Lower leg skin (tissue), 4 donors: ENCODE results near the gene KMT2D. TPM values are rescaled to one million over a fixed set of nuclear protein-coding genes. Genes with fewer than 3 reads are reported as not detected.
A peak's percentile ranks its signal among the peaks of the same experiment; 100 is the strongest.

Experiments
- DNase-seq, 2 donors: peaks; one replicate each; pipeline ENCODE4 v3.0.0-alpha.2; 2019; ENCODE audit warnings: low spot score in 2 of 2
- H3K4me3 ChIP-seq: fragments of 200-600 bp; sonication (generic); 2 replicates; pipeline ENCODE4 v1.5.1; 2017; ENCODE audit warnings: mild to moderate bottlenecking, low read depth; ENCODE audit not compliant: poor library complexity, severe bottlenecking
- POLR2A ChIP-seq, 2 donors: fragments of 450-650 bp; IDR thresholded peaks; one replicate each; pipeline ENCODE4 v1.6.1; 2016 to 2017; ENCODE audit warnings: antibody characterized with exemption in 2 of 2, mild to moderate bottlenecking in 1 of 2, moderate library complexity in 1 of 2
- WGBS, 2 donors: methylation state at CpG; one replicate each; pipeline ENCODE4 v1.1.5; 2018; 5-methylcytosine and 5-hydroxymethylcytosine counted together
- intact Hi-C: fragments of 100-400 bp; cut with DNase I; formaldehyde crosslinking; loops from one replicate; pipeline ENCODE4 v1.15.0; 2023; ENCODE audit warnings: low total_unique reads
- total RNA-seq, 4 donors: library from RNA; depleted of rRNA; stranded (reverse); fragments of >200 nt; gene quantifications; one replicate each; pipeline ENCODE4 v1.1.0, GENCODE V29; 2016
- TF ChIP-seq, protein P1 (sequence below), 3 donors: fragments of 450-650 bp; IDR thresholded peaks; one replicate each; pipeline ENCODE4 v1.5.1; 2016; ENCODE audit warnings: antibody characterized with exemption in 3 of 3, mild to moderate bottlenecking in 3 of 3, moderate library complexity in 2 of 3

KMT2D gene
- total RNA-seq, 4 donors from 2014 or later, result 43.2 to 169 (median 79.6) TPM

DNA sequence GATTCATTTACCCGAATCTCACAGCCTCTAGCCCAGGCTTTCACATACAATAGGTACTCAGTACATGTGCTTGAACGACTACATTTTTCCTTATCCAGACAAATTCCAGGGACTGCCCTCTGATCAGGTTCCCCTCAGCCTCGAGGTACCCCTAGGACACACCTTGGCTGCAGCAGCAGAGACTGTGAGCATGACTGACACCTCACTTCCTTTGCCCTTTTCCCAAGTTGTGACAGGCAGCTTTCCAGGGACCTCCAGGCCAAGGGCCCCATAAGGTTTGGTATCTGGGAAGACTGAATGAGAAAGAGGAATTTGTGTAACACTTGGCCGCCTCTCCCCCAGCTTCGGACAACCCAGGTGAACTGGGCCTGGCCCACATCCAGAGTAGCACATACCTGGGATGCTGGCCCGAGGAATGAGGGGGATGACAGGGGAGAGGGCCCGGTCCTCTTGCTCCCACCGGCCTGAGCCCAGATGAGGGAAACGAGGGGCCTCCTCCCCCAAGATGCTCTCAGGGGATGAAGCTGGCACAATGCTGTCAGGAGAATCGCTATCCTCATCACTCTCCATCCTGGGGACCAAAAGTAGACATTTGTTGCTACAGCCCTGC is 31.8 kb downstream of the KMT2D start:
- intact Hi-C loops, result no loop called here
- DNase-seq, result no peak
- WGBS, 2 donors, result 88 to 91% methylated on average over 10 of the region's 10 CpGs
- TF ChIP-seq, protein P1, sequence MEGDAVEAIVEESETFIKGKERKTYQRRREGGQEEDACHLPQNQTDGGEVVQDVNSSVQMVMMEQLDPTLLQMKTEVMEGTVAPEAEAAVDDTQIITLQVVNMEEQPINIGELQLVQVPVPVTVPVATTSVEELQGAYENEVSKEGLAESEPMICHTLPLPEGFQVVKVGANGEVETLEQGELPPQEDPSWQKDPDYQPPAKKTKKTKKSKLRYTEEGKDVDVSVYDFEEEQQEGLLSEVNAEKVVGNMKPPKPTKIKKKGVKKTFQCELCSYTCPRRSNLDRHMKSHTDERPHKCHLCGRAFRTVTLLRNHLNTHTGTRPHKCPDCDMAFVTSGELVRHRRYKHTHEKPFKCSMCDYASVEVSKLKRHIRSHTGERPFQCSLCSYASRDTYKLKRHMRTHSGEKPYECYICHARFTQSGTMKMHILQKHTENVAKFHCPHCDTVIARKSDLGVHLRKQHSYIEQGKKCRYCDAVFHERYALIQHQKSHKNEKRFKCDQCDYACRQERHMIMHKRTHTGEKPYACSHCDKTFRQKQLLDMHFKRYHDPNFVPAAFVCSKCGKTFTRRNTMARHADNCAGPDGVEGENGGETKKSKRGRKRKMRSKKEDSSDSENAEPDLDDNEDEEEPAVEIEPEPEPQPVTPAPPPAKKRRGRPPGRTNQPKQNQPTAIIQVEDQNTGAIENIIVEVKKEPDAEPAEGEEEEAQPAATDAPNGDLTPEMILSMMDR (IDR thresholded peaks at IDR 0.05), result no peak
- TF ChIP-seq POLR2A (IDR thresholded peaks at IDR 0.05), result no peak
- no peak overlapping the region for H3K4me3 ChIP-seq

DNA sequence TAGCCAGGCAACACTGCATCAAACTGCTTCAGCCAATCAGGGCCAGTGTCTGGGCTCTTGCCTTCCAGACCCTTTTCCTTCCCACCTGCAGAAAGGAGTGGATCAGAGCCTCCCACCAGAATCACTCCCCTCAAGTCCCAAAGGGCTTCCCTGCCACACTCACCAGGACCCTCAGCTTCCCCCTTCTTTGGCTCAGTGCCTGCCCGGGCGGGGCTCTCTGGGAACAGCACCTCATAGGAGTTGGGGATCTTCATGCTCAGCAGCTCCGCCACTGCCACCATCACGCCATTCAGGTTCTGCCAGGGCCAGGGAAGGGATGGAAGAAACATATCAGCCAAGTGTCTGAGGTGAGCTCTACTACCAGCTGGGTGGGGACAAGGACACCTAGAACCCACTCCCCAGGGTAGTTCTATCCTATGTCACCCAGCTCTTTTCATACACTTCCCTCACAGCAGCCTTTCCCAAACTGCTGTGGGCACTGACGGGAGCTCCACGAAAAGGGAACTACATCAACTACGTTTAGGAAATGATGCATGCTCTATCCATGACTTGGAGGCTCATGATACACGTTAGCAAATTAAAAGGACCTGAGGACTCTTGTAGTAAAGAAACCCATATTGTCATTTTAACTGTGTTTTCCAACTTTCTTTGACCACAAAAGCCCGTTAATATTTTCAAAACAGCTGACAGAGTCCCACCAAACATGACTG is 32.6 kb downstream of the KMT2D start:
- DNase-seq, result peak in 1 of 2 donors; percentile 82
- WGBS, 2 donors, result 79 to 95% methylated on average over 9 of the region's 9 CpGs
- intact Hi-C loops, result no loop called here
- TF ChIP-seq POLR2A (IDR thresholded peaks at IDR 0.05), result no peak
- TF ChIP-seq, protein P1 (IDR thresholded peaks at IDR 0.05), result no peak
- no peak overlapping the region for H3K4me3 ChIP-seq

DNA sequence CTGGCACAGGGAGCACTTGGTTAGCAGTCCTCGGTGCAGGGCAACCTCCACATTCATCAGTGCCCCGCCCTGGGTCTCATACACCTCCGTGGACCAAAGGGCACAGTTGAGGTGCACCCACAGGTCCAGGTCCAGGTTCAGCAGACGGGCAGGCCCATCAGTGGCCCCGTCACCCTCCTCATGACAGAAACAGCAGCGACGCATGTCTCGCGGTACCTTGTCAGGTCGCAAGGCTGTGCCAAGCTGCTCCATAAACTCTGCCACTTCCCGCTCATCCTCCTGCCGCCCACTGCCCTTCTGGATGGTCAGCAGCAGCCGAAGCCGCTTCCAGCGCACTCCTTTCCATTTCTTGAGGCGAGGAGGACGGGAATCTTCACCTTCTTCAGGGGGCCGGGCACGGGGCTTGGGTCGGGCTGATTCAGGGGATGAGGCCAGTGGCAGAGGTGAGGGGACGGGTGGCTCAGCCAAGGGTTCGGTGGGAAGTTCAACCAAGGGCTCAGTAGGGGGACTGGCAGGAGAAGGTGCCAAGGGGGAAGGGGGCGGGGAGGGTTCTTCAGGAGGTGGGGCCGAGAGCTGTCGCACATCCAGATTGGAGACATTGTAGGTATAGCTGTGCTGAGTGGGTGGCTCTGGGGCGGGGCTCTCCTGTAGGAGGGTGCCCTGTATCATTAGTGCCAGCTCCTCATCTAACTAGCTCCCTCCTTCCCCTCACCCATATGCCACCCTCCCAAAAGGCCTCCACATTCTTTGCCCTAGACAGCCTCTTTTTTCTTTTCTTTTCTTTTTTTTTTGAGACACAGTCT is 33.7 kb downstream of the KMT2D start:
- WGBS, 2 donors, result 93 to 96% methylated on average over 26 of the region's 26 CpGs
- TF ChIP-seq, protein P1 (IDR thresholded peaks at IDR 0.05), result no peak
- no peak for TF ChIP-seq POLR2A (IDR thresholded peaks at IDR 0.05)
- peak in 1 of 2 donors; percentile 81 for DNase-seq
- H3K4me3 ChIP-seq, result no peak overlapping the region
- intact Hi-C loops, result no loop called here

DNA sequence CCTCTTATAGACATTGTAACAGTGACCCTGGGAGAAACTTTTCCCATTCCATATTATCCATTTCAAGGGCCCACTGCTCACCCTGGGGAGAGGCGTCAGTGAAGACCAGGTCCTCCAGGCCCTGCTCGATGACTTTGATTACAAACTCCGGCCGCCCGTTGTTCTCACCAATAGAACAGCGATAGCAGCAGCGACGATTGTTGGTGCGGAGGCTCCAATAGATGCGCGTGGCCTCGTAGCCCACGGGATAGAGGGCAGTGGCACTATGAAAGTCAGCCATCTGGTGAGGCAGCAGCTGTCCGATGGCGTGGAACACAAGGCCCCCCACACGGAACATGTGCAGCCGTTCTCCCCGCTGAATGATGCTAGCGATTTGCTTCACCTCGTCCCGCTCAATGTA is 34.5 kb downstream of the KMT2D start:
- intact Hi-C loops, result no loop called here
- peak in 1 of 2 donors; percentile 76 for DNase-seq

DNA sequence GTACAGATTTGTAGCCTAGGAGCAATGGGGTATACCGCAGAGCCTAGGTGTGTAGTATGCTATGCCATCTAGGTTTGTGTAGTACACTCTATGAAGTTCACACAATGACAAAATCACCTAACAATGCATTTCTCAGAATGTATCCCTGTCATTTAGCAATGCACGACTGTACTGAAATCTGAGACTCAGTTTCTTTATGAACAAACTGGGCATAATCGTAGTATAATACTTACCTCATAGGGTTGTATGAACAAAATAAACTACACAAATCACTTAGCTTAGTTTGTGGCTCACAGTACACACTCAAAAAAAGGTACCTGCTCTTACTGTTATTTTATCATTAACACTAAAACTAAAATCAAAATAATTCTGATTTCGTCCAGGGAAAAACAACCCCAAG is 35.1 kb downstream of the KMT2D start:
- TF ChIP-seq POLR2A (IDR thresholded peaks at IDR 0.05), result no peak
- TF ChIP-seq, protein P1 (IDR thresholded peaks at IDR 0.05), result no peak
- H3K4me3 ChIP-seq, result no peak overlapping the region
- WGBS, 2 donors, result 88 to 92% methylated on average over 4 of the region's 4 CpGs
- no peak for DNase-seq
- intact Hi-C loops, result no loop called here

More for the DNA sequence above, 34.5 kb downstream of the KMT2D start:
- no peak overlapping the region for H3K4me3 ChIP-seq
- no peak for TF ChIP-seq POLR2A (IDR thresholded peaks at IDR 0.05)
- TF ChIP-seq, protein P1 (IDR thresholded peaks at IDR 0.05), result no peak
- 94% methylated on average over 21 of the region's 21 CpGs for WGBS, 2 donors
